Ovary (tissue), 9 donors: Measurements from ENCODE around the gene SOX6. TPM values are rescaled to one million over a fixed set of nuclear protein-coding genes. Genes with fewer than 3 reads are reported as not detected.

Experiments used
- DNase-seq, 5 donors: peaks; one replicate each; pipeline ENCODE4 v3.0.0-alpha.2; 2019 to 2020
- H3K27ac ChIP-seq, 2 donors: fragments of 200-600 bp; one replicate each; pipeline versions ENCODE4 v1.5.1 to v1.8.0; 2019 to 2022
- H3K27me3 ChIP-seq: fragments of 200-600 bp; one replicate; pipeline ENCODE4 v1.8.0; 2022
- H3K36me3 ChIP-seq: fragments of 200-600 bp; sonication (generic); one replicate; pipeline ENCODE4 v1.5.1; 2019
- H3K4me1 ChIP-seq: one replicate; pipeline ENCODE4 v1.8.1; 2013; ENCODE audit warnings: mild to moderate bottlenecking, moderate library complexity; ENCODE audit not compliant: insufficient read depth
- H3K4me3 ChIP-seq: fragments of 200-600 bp; sonication (generic); one replicate; pipeline ENCODE4 v1.5.1; 2017
- H3K9me3 ChIP-seq, 2 donors: fragments of 200-600 bp in 1 of 2; sonication (generic) in 1 of 2; one replicate each; pipeline versions ENCODE4 v1.5.1 to v1.8.1; 2013 to 2019; ENCODE audit warnings: mild to moderate bottlenecking in 1 of 2, moderate library complexity in 1 of 2
- EP300 ChIP-seq: sonication (generic); formaldehyde crosslinking; IDR thresholded peaks from one replicate; pipeline ENCODE4 v1.6.1; 2017; ENCODE audit warnings: antibody characterized with exemption
- POLR2A ChIP-seq: fragments of 450-650 bp; IDR thresholded peaks from one replicate; pipeline ENCODE4 v1.6.1; 2017; ENCODE audit warnings: antibody characterized with exemption, mild to moderate bottlenecking, moderate library complexity
- WGBS, 3 donors: extraction: QIAGEN DNeasy Blood & Tissue Kit in 1 of 3; methylation state at CpG; one replicate each; pipeline versions ENCODE4 v1.1.5 to v1.1.7; 2013 to 2017; 5-methylcytosine and 5-hydroxymethylcytosine counted together
- intact Hi-C, 4 donors: fragments of 100-400 bp; cut with DNase I; formaldehyde crosslinking; loops; one replicate each; pipeline versions ENCODE4 v1.11.0 to v1.15.1; 2022 to 2023
- polyA plus RNA-seq, 2 donors: library from polyadenylated mRNA; stranded (reverse); fragments of 200-250 nt in 1 of 2; fragments of 350-450 nt in 1 of 2; fragmentation: Illumina TruSeq in 1 of 2; extraction: RNeasy Lipid Tissue Mini Kit (QIAGEN cat#74804) in 1 of 2; gene quantifications; one replicate each; pipeline ENCODE4 v1.2.3, GENCODE V29; 2013 to 2014
- total RNA-seq, 7 donors: library from RNA; depleted of rRNA in 2 of 7; stranded (reverse); fragments of >200 nt in 2 of 7; fragmentation: NEBNext Ultra II Directional in 3 of 7; extraction: Animal tissue kit (Norgen Biotek cat#: 25700) in 3 of 7; gene quantifications; one replicate each; pipeline versions ENCODE4 v1.1.0 to v1.2.4, GENCODE V29; 2016 to 2023
- TF ChIP-seq, protein P1 (sequence below), 3 donors: fragments of 450-650 bp in 2 of 3; fragments of 200-600 bp in 1 of 3; IDR thresholded peaks; one replicate each; pipeline versions ENCODE4 v1.5.1 to v1.8.0; 2016 to 2022; ENCODE audit warnings: antibody characterized with exemption in 3 of 3, mild to moderate bottlenecking in 1 of 3
- donor health status: DM: no; HTN: no; CAD: no; lungs with moderate emphysema.
- donor health status: DM: no; HTN: no; CAD: no.
- donor health status: Bipolar disorder and iron deficiency.
- donor health status: DM: yes; HTN: yes; CAD: no.
- donor health status: DM: no; HTN: no; CAD: no.
- donor health status: DM: yes; HTN: yes; CAD: no.

Gene SOX6
- total and polyA plus RNA-seq, 9 donors, result 0.61 to 29.4 (median 4.7) TPM

DNA sequence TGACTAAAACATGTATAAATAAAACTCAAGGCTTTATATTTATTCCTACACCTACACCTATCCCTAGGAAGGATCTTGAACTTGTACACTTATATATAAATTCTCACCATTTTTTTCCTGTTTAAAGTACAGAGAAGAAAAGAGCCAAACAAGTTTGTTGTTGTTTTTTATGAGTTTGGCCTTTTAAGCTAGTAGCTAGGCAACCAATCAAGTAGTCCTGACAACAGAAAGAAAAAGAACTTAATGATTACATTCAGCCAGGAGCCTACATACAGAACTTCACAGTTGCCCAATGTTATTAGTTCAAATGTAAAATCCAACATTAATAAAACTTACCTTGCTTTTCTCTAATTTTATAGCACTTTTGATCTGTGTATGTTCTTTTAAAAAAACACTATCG, 316.2 kb downstream of the SOX6 start:
- no peak for DNase-seq
- Histone ChIP-seq H3K27ac (no peak overlapping the region), H3K4me3 (no peak overlapping the region), H3K36me3 (no peaks in the 10 kb centered on the region), H3K27me3 (no peaks in the 10 kb centered on the region), H3K9me3 (no peaks in the 10 kb centered on the region), H3K4me1 (no peaks in the 10 kb centered on the region)
- intact Hi-C loops, result no loop called here
- TF ChIP-seq EP300, result no peak
- WGBS, 3 donors, result 94 to 98% (median 98%) methylated on average over 1 of the region's 1 CpG

DNA sequence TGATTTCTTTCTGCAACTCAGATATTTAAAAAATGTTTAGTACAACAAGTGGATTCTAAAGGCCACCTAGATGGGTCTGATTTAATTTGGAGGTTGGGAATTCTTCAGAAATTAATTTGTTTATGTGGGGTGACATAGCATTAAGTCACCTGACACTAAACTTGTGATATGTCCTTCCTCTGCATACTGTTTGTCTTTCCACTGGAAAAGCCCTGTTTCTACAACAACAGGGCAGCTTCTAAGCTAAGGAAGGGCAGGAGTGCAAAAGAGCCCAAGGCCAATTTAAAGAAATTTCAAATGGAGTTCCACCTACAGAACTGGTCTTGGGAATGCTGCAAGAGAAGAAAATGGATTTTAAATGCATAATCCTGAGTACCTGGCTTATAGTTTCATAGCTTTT, 319.2 kb downstream of the SOX6 start:
- Histone ChIP-seq H3K4me1 (no peaks in the 10 kb centered on the region), H3K27me3 (no peaks in the 10 kb centered on the region), H3K4me3 (no peak overlapping the region), H3K27ac (no peak overlapping the region), H3K36me3 (no peaks in the 10 kb centered on the region), H3K9me3 (no peaks in the 10 kb centered on the region)
- no peak for DNase-seq
- intact Hi-C loops, result no loop called here
- TF ChIP-seq, protein P1, sequence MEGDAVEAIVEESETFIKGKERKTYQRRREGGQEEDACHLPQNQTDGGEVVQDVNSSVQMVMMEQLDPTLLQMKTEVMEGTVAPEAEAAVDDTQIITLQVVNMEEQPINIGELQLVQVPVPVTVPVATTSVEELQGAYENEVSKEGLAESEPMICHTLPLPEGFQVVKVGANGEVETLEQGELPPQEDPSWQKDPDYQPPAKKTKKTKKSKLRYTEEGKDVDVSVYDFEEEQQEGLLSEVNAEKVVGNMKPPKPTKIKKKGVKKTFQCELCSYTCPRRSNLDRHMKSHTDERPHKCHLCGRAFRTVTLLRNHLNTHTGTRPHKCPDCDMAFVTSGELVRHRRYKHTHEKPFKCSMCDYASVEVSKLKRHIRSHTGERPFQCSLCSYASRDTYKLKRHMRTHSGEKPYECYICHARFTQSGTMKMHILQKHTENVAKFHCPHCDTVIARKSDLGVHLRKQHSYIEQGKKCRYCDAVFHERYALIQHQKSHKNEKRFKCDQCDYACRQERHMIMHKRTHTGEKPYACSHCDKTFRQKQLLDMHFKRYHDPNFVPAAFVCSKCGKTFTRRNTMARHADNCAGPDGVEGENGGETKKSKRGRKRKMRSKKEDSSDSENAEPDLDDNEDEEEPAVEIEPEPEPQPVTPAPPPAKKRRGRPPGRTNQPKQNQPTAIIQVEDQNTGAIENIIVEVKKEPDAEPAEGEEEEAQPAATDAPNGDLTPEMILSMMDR (IDR thresholded peaks at IDR 0.05), result no peak
- TF ChIP-seq POLR2A (no peak), EP300 (no peak)

DNA sequence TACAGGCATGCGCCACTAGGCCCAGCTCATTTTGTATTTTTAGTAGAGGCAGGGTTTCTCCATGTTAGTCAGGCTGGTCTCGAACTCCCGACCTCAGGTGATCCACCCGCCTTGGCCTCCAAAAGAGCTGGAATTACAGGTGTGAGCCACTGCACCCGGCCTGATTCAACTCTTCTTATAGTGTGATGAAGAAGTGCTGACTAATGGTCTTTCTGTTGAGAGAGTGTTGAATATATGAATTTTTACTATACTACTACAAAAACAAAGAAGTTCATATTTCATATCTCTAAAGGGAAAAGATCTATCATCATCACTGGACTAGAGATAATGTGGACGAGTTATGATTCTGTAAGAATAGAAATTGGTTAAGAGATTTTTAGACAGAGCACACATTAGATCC, 320.1 kb downstream of the SOX6 start:
- Histone ChIP-seq H3K36me3 (no peaks in the 10 kb centered on the region), H3K9me3 (no peaks in the 10 kb centered on the region), H3K4me1 (no peaks in the 10 kb centered on the region), H3K27me3 (no peaks in the 10 kb centered on the region), H3K4me3 (no peak overlapping the region), H3K27ac (no peak overlapping the region)
- intact Hi-C loops, result no loop called here
- no peak for DNase-seq
- no peak for TF ChIP-seq EP300
- TF ChIP-seq, protein P1 (IDR thresholded peaks at IDR 0.05), result no peak
- TF ChIP-seq POLR2A, result no peak
- WGBS, 3 donors, result 91 to 95% (median 94%) methylated on average over 6 of the region's 6 CpGs

DNA sequence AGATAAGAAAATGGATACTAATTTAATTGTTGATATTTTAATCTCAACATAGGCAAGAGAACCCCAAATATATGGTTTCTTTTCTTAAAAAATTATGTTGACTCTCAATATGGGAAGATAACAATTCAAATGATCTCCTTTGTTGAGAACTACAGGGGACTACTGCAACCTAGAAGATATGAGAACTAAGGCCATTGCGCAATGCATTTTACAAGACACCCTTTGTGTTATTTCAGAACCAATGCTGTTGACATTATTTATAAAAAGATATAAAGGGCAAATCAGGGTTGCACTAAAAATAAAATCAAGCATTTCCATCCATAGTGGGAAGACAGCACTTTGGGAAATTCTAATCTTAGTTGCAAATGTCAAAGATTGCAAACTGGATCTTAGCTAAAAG, 322.3 kb downstream of the SOX6 start:
- WGBS, 3 donors, result 85 to 96% (median 90%) methylated on average over 1 of the region's 1 CpG

DNA sequence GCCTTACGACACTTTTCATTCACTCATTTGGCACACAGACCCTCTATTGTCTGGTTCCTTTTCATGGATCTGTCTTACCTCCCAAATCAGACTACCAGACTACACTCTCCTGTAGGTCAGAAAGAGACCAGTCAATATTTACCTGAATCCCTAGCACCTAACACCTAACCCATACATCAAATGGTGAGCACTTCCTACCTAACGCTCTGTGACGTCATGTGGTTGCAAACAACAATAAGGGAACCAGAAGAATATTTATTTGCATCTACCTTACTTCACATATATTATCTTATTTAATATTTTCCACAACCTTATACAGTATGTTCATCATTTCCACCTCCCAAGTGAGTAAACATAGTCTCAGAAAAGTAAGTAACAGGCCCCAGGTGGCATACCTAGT, 323.4 kb downstream of the SOX6 start:
- Histone ChIP-seq H3K4me3 (no peak overlapping the region), H3K4me1 (no peaks in the 10 kb centered on the region), H3K27ac (no peak overlapping the region), H3K27me3 (no peaks in the 10 kb centered on the region), H3K9me3 (no peaks in the 10 kb centered on the region), H3K36me3 (no peaks in the 10 kb centered on the region)
- 93 to 99% (median 96%) methylated on average over 3 of the region's 3 CpGs for WGBS, 3 donors
- intact Hi-C loops, result no loop called here
- TF ChIP-seq POLR2A (no peak), EP300 (no peak)
- TF ChIP-seq, protein P1 (IDR thresholded peaks at IDR 0.05), result no peak
- no peak for DNase-seq

More for the DNA sequence above, 322.3 kb downstream of the SOX6 start:
- Histone ChIP-seq H3K4me1 (no peaks in the 10 kb centered on the region), H3K36me3 (no peaks in the 10 kb centered on the region), H3K4me3 (no peak overlapping the region), H3K27me3 (no peaks in the 10 kb centered on the region), H3K27ac (no peak overlapping the region), H3K9me3 (no peaks in the 10 kb centered on the region)
- intact Hi-C loops, result no loop called here
- DNase-seq, result no peak
- TF ChIP-seq, protein P1 (IDR thresholded peaks at IDR 0.05), result no peak
- TF ChIP-seq POLR2A (no peak), EP300 (no peak)
